IMR-90 (cell line): ENCODE data around the gene RPLP1. TPM values are rescaled to one million over a fixed set of nuclear protein-coding genes. Genes with fewer than 3 reads are reported as not detected.
A peak's percentile ranks its signal among the peaks of the same experiment; 100 is the strongest.

Experiments
- ATAC-seq: fragments of 200-7000 bp; cut with Tn5 transposase; 2 replicates; pipeline ENCODE4 v1.9.1; 2020; ENCODE audit warnings: low read depth, mild to moderate bottlenecking, moderate library complexity
- BruUV-seq: library from RNA; stranded (reverse); fragments of 400-500 nt; replicated peaks from 2 replicates; lab custom pipeline; 2021; lab: Mats Ljungman, UMichigan
- CTCF ChIA-PET: fragments of 300-600 bp; formaldehyde crosslinking; extraction: SDS; loops from one replicate; lab custom pipeline; 2021; ENCODE audit warnings: antibody characterized with exemption; lab: Yijun Ruan, JAX
- POLR2A ChIA-PET: fragments of 300-600 bp; sonication (Branson Sonifier 250); formaldehyde crosslinking; loops from one replicate; lab custom pipeline; 2022; ENCODE audit warnings: antibody characterized with exemption; ENCODE audit not compliant: unreplicated experiment; lab: Charles Lee
- DNase-seq: peaks from one replicate; pipeline ENCODE4 v3.0.0; 2013
- H2AFZ ChIP-seq: replicated peaks from 2 replicates; pipeline ENCODE3; 2013; ENCODE audit warnings: low read length, mild to moderate bottlenecking; ENCODE audit not compliant: poor library complexity
- H2AK5ac ChIP-seq: 2 replicates; pipeline ENCODE4 v1.6.1; 2013; ENCODE audit warnings: low read depth, low read length, inconsistent platforms
- H2AK9ac ChIP-seq: replicated peaks from 2 replicates; pipeline ENCODE3; 2013; ENCODE audit warnings: mild to moderate bottlenecking, low read depth, low read length, moderate library complexity; ENCODE audit not compliant: poor library complexity
- H2BK120ac ChIP-seq: 2 replicates; pipeline ENCODE4 v1.6.1; 2013; ENCODE audit warnings: low read depth, low read length, inconsistent platforms
- H2BK15ac ChIP-seq: 3 replicates; pipeline ENCODE4 v1.6.1; 2013; ENCODE audit warnings: low read depth, low read length, inconsistent platforms
- H2BK20ac ChIP-seq: 2 replicates; pipeline ENCODE4 v1.6.1; 2013; ENCODE audit warnings: low read depth, mild to moderate bottlenecking, inconsistent platforms, low read length, moderate library complexity
- H2BK5ac ChIP-seq: 2 replicates; pipeline ENCODE4 v1.6.1; 2013; ENCODE audit warnings: mild to moderate bottlenecking, low read depth, low read length, inconsistent platforms; ENCODE audit not compliant: poor library complexity, severe bottlenecking
- H3K14ac ChIP-seq: replicated peaks from 2 replicates; pipeline ENCODE4 v1.6.1; 2013; ENCODE audit warnings: low read depth, low read length, inconsistent platforms
- H3K18ac ChIP-seq: 2 replicates; pipeline ENCODE4 v1.6.1; 2013; ENCODE audit warnings: low read depth, low read length, control low read depth
- H3K23ac ChIP-seq: 2 replicates; pipeline ENCODE4 v1.6.1; 2013; ENCODE audit warnings: low read depth, low read length, inconsistent platforms
- H3K27ac ChIP-seq: 2 replicates; pipeline ENCODE4 v1.5.1; 2013; ENCODE audit warnings: mild to moderate bottlenecking, control low read depth, low read length; ENCODE audit not compliant: insufficient read depth
- H3K27me3 ChIP-seq: 2 replicates; pipeline ENCODE4 v1.6.1; 2013; ENCODE audit warnings: low read length; ENCODE audit not compliant: control insufficient read depth, insufficient read depth
- H3K36me3 ChIP-seq: 2 replicates; pipeline ENCODE4 v1.6.1; 2013; ENCODE audit warnings: low read length, mixed read lengths; ENCODE audit not compliant: control insufficient read depth, insufficient read depth
- H3K4ac ChIP-seq: 2 replicates; pipeline ENCODE4 v1.6.1; 2013; ENCODE audit warnings: low read depth, low read length, inconsistent platforms
- H3K4me1 ChIP-seq: 2 replicates; pipeline ENCODE4 v1.6.1; 2013; ENCODE audit warnings: low read length, mixed read lengths; ENCODE audit not compliant: control insufficient read depth, insufficient read depth
- H3K4me2 ChIP-seq: 2 replicates; pipeline ENCODE4 v1.6.1; 2013; ENCODE audit warnings: low read depth, mild to moderate bottlenecking, control low read depth, low read length, moderate library complexity
- H3K4me3 ChIP-seq: 2 replicates; pipeline ENCODE4 v1.5.1; 2013; ENCODE audit warnings: low read depth, mild to moderate bottlenecking, control low read depth, low read length, moderate library complexity; ENCODE audit not compliant: insufficient read depth
- H3K56ac ChIP-seq: 2 replicates; pipeline ENCODE4 v1.6.1; 2013; ENCODE audit warnings: low read length, inconsistent platforms; ENCODE audit not compliant: insufficient read depth; ENCODE audit errors: extremely low read depth
- H3K79me1 ChIP-seq, 2 experiments: 2 replicates each; pipeline ENCODE4 v1.6.1; 2013; ENCODE audit warnings: low read length in 2 of 2, inconsistent platforms in 1 of 2, low read depth in 1 of 2
- H3K9ac ChIP-seq: 2 replicates; pipeline ENCODE4 v1.6.1; 2013; ENCODE audit warnings: low read depth, low read length, control low read depth
- H3K9me1 ChIP-seq: 2 replicates; pipeline ENCODE4 v1.6.1; 2013; ENCODE audit warnings: low read length, inconsistent platforms; ENCODE audit not compliant: insufficient read depth
- H3K9me3 ChIP-seq: 2 replicates; pipeline ENCODE4 v1.6.1; 2013; ENCODE audit warnings: low read length; ENCODE audit not compliant: control insufficient read depth, insufficient read depth
- H4K20me1 ChIP-seq: 2 replicates; pipeline ENCODE4 v1.6.1; 2013; ENCODE audit warnings: low read length, inconsistent platforms; ENCODE audit not compliant: insufficient read depth
- H4K5ac ChIP-seq: 2 replicates; pipeline ENCODE4 v1.6.1; 2013; ENCODE audit warnings: mild to moderate bottlenecking, low read depth, low read length, control low read depth
- H4K8ac ChIP-seq, 2 experiments: 2 replicates each; pipeline ENCODE4 v1.6.1; 2013; ENCODE audit warnings: low read depth in 2 of 2, low read length in 2 of 2, control low read depth in 1 of 2, inconsistent platforms in 1 of 2
- H4K91ac ChIP-seq: 2 replicates; pipeline ENCODE4 v1.6.1; 2013; ENCODE audit warnings: low read depth, low read length, inconsistent platforms; ENCODE audit not compliant: insufficient read depth
- CEBPB ChIP-seq: IDR thresholded peaks from 2 replicates; pipeline ENCODE4 v1.6.1; 2012; ENCODE audit warnings: low read depth, low read length, improper control_type of control experiment
- WGBS, 2 experiments: methylation state at CpG; one replicate each; pipeline versions ENCODE4 v1.1.5 to v1.1.7; 2013; ENCODE audit warnings: missing lambda C conversion rate in 2 of 2; ENCODE audit not compliant: insufficient read length in 1 of 2; ENCODE audit errors: extremely low coverage in 2 of 2; 5-methylcytosine and 5-hydroxymethylcytosine counted together
- dilution Hi-C: fragments of 300-500 bp; cut with HindIII; formaldehyde crosslinking; loops from one replicate; pipeline ENCODE4 v1.14.3; 2018; ENCODE audit warnings: low sequenced_read_pairs; ENCODE audit not compliant: unreplicated experiment
- in situ Hi-C: fragments of 300-500 bp; cut with MboI; formaldehyde crosslinking; loops from 3 replicates; pipeline ENCODE4 v1.14.3; 2019; ENCODE audit warnings: low sequenced_read_pairs, inconsistent platforms, mixed read lengths
- intact Hi-C: fragments of 100-400 bp; cut with micrococcal nuclease; formaldehyde crosslinking; loops from 2 replicates; pipeline ENCODE4 v1.10.0; 2022
- polyA plus RNA-seq, 3 experiments: library from polyadenylated mRNA; depleted of rRNA; stranded (reverse); fragments of >200 nt; gene quantifications; 2 replicates each; pipeline ENCODE4 v1.2.3, GENCODE V29; 2012; ENCODE audit warnings: low replicate concordance in 1 of 3
- total RNA-seq: library from RNA; depleted of rRNA; stranded (reverse); fragments of >200 nt; gene quantifications from 2 replicates; pipeline ENCODE4 v1.2.3, GENCODE V29; 2012
- TF ChIP-seq, protein P1 (sequence below): fragments of 150-350 bp; IDR thresholded peaks from 2 replicates; pipeline ENCODE4 v1.6.1; 2017; ENCODE audit warnings: mild to moderate bottlenecking, antibody characterized with exemption, low read length, low read depth

RPLP1 gene
- total and polyA plus RNA-seq, 2 of the 4 experiments (the other 2 are of a cell fraction): 97.0 to 1,440 TPM

DNA sequence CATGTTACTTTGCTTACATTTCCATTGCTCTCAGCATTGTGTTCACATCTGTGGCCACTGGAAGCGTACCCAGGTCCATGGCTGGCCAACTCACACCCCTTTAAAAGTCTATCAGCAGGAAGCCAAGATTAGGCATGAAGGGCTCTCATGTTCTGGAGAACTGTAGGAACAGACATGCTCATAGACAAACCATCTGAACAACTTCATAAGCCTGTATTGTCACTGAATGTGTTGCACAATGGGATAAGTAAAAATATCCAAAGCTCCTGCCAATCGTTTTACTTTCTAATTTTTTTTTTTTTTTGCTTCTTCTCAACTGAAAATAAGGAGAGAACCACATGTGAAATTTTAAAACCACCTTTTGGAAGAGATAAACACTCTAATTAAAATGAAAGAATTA is 6.4 kb downstream of the RPLP1 start:
- ChIA-PET POLR2A (interaction anchor here (0.6 kb wide), 1 partner anchor 44 kb away, joined by 3 read pairs; no protein-coding TSS in a partner anchor), CTCF (no interaction called here)
- ATAC-seq (no peak), DNase-seq (no peak)
- no peak overlapping the region for H2BK15ac ChIP-seq
- 0 out of 2 replicates have a peak overlapping the region, but pooled peaks have one; percentile 16 for H3K23ac ChIP-seq
- no peaks in the 10 kb centered on the region for H3K9me3 ChIP-seq
- BruUV-seq: no TSS peak
- H2BK20ac ChIP-seq: no peak overlapping the region
- no peak overlapping the region for H2AK9ac ChIP-seq
- no peak overlapping the region for H3K56ac ChIP-seq
- no CpG with 5 or more reads among the region's 2 CpGs for WGBS, 2 experiments
- H2AK5ac ChIP-seq: no peak overlapping the region; the same call in 1 of the 2 replicates
- peaks cover 40% of the 10 kb centered on the region for H4K20me1 ChIP-seq
- H3K79me1 ChIP-seq: peaks cover 12 to 49% of the 10 kb centered on the region in 2 experiments
- no peak overlapping the region for H4K8ac ChIP-seq
- dilution Hi-C loops: no loop called here
- no peak overlapping the region for H3K9ac ChIP-seq
- H3K18ac ChIP-seq: no peak overlapping the region
- no peak overlapping the region for H3K4me2 ChIP-seq
- no peaks in the 10 kb centered on the region for H3K27me3 ChIP-seq
- in situ Hi-C loops: no loop called here
- no peak overlapping the region for H3K27ac ChIP-seq
- no peak overlapping the region for H3K4me3 ChIP-seq
- intact Hi-C loops: loop anchor here (10.0 kb wide), 1 partner anchor 294 kb away; the partner anchor contains the start of gene GLCE
- no peak overlapping the region for H3K14ac ChIP-seq
- H4K91ac ChIP-seq: no peak overlapping the region
- peaks cover 26% of the 10 kb centered on the region for H3K9me1 ChIP-seq
- no peak overlapping the region for H4K5ac ChIP-seq
- no peak overlapping the region for H3K4ac ChIP-seq
- no peak overlapping the region for H2BK120ac ChIP-seq
- peaks cover 20% of the 10 kb centered on the region for H3K36me3 ChIP-seq
- TF ChIP-seq, protein P1, sequence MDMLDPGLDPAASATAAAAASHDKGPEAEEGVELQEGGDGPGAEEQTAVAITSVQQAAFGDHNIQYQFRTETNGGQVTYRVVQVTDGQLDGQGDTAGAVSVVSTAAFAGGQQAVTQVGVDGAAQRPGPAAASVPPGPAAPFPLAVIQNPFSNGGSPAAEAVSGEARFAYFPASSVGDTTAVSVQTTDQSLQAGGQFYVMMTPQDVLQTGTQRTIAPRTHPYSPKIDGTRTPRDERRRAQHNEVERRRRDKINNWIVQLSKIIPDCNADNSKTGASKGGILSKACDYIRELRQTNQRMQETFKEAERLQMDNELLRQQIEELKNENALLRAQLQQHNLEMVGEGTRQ: no peak
- peak; percentile 37; the same call in 1 of the 2 replicates for TF ChIP-seq CEBPB
- H2AFZ ChIP-seq: no peak overlapping the region
- H3K4me1 ChIP-seq: peaks cover 14% of the 10 kb centered on the region
- H2BK5ac ChIP-seq: no peak overlapping the region
